ENCODE data around the gene FUBP1.
"Not testable (repeated sequence)": the region's sequence is repeated elsewhere in the genome, so short reads cannot be mapped to it uniquely, and the experiment has no call there.

FUBP1 gene

GRCh38 chr1:77986810-77987209 is 7.9 kb upstream of the FUBP1 start:
- no peak for DNase-seq

DNA sequence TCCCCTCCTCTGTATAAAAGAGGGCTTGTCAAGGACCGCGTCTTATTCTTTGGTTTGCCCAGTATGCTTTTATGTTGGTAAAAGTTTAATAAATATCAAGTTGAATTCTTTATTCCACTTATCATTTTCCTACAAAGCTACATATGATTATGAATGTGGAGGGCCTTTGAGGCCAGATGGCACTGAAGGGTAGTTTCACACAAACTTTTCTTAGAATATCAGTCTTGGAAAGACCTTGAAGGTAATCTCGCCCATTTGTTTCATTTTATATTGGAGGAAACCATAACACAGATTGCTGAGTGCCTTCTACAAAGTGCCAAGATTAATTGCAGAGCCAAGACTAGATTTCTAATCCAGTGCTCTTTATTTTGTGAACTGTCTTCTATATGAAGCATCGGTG is 5.8 kb upstream of the FUBP1 start:
- DNase-seq, result no peak

- no peak for DNase-seq
Observed at GRCh38 chr1:77983997-77984355, 5.1 kb upstream of the FUBP1 start.

- DNase-seq, result not testable (repeated sequence)
Observed at GRCh38 chr1:77983352-77983996, 4.6 kb upstream of the FUBP1 start.

DNA sequence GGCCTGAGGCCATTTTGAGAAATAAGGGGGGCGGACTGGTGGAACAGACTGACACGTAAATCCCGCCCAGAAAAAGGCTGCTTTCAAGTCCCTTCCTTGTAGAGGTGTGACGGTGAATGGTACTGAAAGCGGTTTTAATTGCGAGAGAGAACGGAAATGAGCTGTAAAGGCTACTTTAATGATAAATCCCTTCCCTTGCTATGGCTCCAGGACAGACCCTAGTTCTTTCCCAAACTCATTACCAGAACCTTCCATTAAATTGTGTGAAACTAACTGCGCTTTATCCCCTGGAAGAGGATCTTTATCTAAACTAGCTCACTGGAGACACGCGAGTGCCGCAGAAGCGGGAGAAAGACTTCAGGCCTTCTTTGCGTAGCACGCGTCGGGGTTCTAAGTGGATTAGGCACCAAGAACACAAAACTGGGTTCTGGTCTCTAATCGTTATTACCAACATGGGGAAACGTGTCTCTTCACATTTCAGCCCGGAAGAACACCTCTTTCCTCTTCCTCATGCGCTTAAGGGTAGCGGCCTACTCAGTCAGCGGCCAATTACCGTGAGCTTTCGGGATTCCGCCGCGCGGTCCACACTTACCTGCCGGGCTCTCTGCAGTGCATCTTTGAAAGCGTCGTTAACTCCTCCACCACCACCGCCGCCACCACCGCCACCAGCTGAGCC is 441 bp downstream of the FUBP1 start:
- DNase-seq, result peak; percentile 87 to 92 (median 87)

DNA sequence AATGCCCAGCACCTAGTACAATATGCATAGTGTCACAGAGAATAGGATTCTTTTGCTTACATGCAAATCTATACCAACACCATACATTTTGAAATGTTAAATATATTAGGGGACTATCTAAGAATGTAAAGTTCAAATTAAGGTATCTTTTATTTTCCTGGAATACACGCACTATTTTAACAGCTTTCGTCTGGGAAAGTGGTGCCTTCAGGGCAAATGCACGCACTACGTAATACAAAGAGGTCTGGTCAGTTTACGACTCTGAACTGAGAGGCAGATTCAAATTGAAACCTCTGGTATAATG is 931 bp downstream of the FUBP1 start:
- no peak for DNase-seq

GRCh38 chr1:77976433-77977076 is 2.3 kb downstream of the FUBP1 start:
- DNase-seq, result no peak

DNA sequence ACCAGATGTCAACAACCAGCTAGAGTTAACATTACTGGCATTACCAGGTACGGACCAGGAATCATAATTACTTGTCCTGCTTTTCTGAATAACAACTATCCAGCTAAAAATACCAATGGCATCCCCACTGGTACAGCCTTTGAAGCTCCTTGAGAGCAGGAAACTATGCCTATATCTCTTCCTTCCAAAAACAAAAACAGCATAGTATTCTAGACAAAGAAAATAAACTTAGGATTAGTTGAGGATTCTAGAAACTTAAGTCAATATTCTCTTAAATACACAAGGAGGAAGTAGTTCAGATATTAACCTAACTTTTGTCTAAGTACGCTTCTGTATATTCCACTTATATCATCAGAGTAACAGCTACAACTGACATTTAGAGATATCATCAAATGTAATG is 3.0 kb downstream of the FUBP1 start:
- peak in 2 of 3 donors; percentile 29 to 30 for DNase-seq

DNA sequence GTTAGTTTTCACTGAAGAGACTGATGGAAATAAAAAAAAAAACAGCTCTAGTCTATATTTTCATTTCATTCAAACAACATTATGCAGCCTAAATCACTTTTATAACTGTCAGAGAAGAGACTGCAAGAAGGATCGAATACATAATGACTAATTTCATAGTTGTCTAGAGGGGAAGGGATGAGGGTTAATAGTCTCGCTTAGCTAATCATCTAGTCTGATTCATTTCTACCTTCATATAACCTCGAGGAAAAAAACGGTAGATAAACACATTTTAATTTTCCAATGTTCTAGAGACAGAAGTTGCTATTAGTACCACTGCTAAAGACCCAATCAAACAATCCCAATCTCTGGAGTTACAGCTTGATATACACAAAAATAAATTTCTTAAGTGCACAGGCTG is 3.5 kb downstream of the FUBP1 start:
- DNase-seq, result peak in 2 of 3 donors; percentile 20 to 26

GRCh38 chr1:77972080-77972479 is 6.8 kb downstream of the FUBP1 start:
- no peak for DNase-seq

DNA sequence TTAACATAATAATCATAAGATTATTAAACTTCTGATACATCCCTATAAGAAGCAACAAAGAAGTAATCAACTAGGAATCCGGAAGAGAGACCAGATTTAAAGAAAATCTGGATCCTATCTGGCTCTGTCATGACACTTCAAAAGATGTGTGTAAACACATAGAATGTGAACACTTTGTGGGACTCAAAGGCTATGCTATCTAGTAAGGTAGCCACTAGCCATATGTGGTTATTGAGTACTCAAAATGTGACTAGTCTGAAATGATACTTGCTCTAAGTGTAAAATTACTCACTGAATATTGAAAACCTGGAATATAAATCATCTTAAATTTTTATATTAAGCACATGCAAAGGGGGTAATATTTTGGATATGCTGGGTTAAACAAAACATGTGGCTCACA is 8.7 kb downstream of the FUBP1 start:
- no peak for DNase-seq

GRCh38 chr1:77966291-77966690 is 12.6 kb downstream of the FUBP1 start:
- no peak for DNase-seq

DNA sequence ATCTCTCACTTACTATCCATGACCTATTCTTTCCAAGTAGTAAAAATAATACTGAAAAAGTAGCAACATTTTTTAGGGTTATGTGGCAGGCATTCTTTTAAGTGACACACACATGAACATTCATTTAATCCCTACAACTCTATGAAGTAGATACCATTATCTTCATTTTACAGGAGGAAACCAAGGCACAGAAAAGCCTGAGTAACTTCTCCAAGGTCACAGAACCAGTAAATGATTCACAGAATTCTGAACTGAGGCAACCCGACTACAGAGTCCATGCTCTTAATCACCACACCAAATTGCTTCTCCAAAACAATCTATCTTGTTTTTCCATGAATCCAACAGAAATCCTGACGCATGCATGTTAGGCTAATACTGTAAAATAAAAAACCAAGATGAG is 17.5 kb downstream of the FUBP1 start:
- DNase-seq, result no peak

- DNase-seq, result no peak
Observed at GRCh38 chr1:77958850-77959249, 20.0 kb downstream of the FUBP1 start.

DNA sequence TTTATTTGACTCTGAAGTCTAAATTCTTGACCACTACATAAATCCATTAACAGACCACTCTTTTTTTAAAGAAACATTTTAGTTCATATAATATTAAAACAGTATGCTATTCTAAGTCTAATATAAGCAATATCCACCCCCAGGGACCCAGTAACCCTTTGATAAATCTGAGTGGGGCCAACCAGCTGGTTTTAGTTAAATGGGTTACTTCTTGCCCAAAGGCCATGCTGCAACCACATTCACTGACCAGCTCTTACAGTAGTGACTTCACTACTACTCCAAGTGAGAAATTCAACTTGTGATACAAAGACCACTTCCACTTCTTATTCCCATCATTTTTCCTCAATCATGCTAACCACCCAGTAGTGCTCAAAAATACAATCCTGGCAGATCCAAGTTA is 20.5 kb downstream of the FUBP1 start:
- DNase-seq, result no peak

DNA sequence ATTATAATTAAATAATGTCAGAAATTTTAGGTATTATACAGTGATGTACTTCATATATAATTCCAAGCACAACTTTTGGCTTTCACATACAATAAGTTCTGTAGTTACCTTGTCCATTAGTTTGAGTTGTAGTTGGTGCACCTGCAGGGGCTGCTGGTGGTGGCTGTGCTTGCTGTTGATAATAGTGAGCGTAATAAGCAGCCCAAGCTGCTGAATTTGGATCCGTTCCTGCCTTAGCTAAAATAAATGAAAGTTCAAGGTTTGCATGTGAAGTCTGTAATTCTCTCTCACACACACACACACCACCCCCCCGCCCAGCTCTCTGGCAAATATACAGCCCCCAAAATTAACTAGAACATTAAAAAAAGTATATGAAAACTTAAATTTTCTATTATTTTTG is 22.4 kb downstream of the FUBP1 start:
- no peak for DNase-seq

DNA sequence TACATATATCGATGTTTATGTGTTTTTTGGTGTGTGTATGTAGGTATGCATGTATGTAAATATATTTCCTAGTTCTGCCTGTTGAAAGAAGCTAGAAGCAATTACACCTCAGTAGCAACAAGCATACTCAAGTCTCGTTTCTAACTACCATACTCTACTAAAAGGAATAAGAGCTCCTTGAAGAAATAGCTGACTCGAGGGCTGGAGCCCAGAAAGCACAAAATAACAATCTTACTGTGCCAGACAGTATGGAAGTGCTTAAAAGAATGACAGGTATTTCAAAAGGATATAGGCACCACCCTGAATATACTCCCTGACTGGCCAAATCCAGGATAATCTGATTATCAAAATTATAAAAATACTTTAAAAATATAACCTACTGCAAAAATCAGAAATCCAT is 23.2 kb downstream of the FUBP1 start:
- no peak for DNase-seq

- no peak for DNase-seq
Observed at GRCh38 chr1:77954521-77954920, 24.4 kb downstream of the FUBP1 start.

- DNase-seq, result no peak
Observed at GRCh38 chr1:77953907-77954306, 25.0 kb downstream of the FUBP1 start.

DNA sequence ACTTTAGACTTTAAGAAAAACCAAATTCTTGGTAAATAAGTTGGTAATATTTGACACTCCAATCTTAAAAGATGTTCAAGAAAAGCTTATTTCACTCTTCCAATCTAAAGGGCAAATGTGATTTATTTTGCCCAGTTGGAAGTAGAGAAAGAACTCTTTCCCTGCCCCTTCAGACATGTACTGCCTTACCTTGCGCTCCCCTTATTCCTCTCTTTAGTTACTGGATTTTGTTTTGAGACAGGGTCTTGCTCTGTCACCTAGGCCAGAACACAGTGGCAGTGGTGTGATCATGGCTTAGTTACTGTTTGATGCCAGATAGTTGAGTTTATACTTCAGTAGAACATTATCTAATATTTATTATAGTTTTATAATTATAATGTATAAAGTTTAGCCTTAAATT is 27.5 kb downstream of the FUBP1 start:
- DNase-seq, result no peak

GRCh38 chr1:77950873-77951272 is 28.0 kb downstream of the FUBP1 start:
- DNase-seq, result peak in 2 of 3 donors; percentile 15 to 35

DNA sequence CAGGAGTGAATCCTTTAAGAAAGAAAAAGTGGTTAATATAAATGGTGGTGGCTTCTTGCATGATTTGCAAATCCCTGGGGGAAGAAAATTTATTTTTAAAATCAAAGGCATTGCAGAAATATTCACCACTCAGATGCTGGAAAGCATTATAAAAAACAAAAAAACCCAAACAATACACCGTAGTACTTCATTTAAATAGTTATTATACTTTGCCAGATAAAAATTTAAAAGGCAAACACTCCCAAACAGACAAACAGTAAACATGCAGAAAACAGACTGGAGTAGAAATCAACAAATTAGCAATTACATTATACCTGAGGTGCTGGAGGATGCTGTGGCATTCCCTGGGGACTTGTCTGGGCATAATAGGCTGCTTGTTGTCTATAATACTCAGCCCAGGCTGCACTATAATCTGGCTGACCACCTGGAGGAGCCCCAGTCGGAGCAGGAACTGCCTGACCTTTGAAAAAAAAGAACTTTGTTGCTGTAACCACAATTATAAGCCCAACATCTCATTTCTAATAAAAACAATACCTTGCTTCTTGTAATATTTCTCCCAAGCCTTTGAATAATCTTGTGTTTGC is 29.9 kb downstream of the FUBP1 start:
- no peak for DNase-seq

- no peak for DNase-seq
Observed at GRCh38 chr1:77945345-77945744, 33.5 kb downstream of the FUBP1 start.

DNA sequence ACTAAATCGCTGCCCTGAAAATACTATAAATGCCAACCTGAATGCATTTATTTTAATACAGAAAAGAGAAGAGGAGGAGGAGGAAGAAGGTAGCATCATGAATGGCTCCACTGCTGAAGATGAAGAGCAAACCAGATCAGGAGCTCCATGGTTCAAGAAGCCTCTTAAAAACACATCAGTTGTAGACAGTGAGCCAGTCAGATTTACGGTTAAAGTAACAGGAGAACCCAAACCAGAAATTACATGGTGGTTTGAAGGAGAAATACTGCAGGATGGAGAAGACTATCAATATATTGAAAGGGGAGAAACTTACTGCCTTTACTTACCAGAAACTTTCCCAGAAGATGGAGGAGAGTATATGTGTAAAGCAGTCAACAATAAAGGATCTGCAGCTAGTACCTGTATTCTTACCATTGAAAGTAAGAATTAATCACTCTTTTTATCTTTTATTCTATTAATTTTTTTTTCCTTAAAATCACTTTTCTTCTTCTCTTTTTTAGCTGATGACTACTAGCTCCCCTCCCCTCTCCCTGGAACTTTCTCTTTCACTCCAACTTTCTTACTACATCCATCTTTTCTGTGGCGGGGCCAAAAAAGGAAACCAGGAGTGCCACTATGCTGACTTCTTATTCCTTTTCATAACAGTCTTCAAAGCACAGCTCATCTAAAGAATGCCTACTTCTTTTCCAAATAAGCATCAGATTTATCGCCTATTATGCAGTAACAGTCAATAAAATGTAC is 36.3 kb downstream of the FUBP1 start:
- no peak for DNase-seq
